NCI-H2227 treated with DMSO at 0.1 percent for 48 hours (cell line): Measurements from ENCODE around the gene COL4A5.

ENCODE experiments used
- DNase-seq: peaks from one replicate; lab custom pipeline; 2025; lab: John Stamatoyannopoulos, UW

COL4A5 gene

DNA sequence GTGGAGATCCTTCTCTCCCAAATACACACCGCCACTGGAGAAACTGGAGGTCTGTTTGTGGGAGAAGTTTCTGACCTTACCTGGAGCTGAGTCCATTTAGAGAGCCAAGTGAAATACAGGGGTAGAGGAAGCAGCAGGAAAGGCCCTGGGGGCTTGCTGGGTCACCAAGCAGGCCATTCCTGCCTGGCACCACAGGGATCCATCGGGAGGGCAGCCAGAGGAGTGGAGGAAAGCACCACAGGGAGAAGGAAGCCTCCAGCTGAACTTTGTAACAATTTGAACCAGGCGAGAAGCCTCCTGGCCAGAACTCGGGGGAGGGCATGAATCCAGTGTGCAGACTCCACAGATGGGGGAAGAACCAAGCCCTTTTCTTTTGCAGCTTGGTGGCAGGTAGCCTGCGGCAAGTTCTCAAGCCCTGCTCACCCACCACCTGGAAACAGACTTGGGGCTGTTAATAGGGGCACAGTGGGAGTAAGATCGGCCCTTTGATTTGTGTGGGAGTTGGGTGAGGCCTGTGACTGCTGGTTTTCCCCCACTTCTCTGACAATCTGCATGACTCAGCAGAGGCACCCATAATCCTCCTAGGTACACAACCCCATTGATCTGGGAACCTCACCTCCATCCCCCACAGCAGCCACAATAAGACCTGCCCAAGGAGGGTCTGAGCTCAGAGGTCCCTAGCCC is 202.1 kb downstream of the COL4A5 start:
- no peak for DNase-seq

GRCh38 chrX:108642273-108642628 is 202.6 kb downstream of the COL4A5 start:
- no peak for DNase-seq

- no peak for DNase-seq
Measured at GRCh38 chrX:108664701-108665100, 225.1 kb downstream of the COL4A5 start.

- DNase-seq, result no peak
Measured at GRCh38 chrX:108666101-108666500, 226.5 kb downstream of the COL4A5 start.

DNA sequence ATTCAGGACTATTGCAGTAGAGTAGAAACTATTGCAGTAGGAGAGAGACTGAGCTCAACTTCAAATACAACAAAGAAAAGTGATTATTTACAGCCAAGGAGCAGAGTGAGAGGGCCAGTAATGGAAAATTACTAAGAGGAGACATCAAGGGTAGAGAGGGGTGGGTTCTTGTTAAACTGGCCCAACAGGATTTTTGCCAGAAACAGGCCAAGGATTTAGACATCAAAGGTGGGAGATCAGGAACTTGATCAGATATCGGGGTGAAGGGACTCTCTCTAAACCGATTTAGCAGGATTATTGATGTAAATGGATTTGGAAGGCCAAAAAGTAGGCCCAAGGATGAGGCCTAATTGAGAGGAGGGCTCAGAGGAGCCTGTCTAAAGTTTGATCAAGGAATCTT is 231.9 kb downstream of the COL4A5 start:
- no peak for DNase-seq

GRCh38 chrX:108696690-108697089 is 257.1 kb downstream of the COL4A5 start:
- no peak for DNase-seq

GRCh38 chrX:108699368-108699767 is 259.7 kb downstream of the COL4A5 start:
- peak; percentile 39 for DNase-seq

- DNase-seq, result no peak
Measured at GRCh38 chrX:108701633-108702032, 262.0 kb downstream of the COL4A5 start.

DNA sequence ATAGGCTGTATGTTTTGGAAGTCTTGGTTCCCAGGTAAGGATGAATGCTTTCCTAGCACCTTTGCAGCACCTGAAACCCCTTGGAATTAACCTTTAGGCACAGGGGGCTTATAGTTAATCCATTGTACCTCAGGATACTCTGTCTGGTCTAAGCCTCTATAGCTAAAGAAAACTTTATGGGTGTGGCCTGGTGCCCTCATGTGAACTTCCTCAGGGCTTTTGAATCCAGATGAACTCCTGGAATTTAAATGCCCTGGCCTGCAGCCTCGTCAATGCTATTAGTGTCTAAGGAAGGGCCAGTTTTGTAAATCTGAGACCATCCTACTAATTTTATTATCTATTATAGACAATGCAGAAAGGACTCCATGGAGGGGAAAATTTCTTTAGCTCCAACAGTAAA is 262.9 kb downstream of the COL4A5 start:
- DNase-seq, result no peak

DNA sequence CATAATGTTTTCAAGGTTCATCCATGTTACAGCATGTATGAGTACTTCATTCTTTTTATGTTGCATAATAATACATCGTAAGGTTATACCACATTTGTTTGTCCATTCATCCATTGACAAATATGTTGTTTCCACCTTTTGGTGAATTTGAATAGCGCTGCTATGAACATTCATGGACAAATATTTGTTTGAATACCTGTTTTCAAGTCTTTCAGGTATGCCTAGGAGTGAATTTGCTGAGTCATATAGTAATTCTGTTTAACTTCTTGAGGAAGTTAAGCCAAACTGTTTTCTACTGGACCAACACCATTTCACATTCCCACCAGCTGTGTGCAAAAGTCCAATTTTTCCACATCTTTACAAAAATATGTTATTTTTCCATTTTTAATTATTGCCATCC is 265.2 kb downstream of the COL4A5 start:
- no peak for DNase-seq

- no peak for DNase-seq
Measured at GRCh38 chrX:108712886-108713285, 273.2 kb downstream of the COL4A5 start.

- DNase-seq, result no peak
Measured at GRCh38 chrX:108722561-108722960, 282.9 kb downstream of the COL4A5 start.

GRCh38 chrX:108726748-108727147 is 287.1 kb downstream of the COL4A5 start:
- no peak for DNase-seq

DNA sequence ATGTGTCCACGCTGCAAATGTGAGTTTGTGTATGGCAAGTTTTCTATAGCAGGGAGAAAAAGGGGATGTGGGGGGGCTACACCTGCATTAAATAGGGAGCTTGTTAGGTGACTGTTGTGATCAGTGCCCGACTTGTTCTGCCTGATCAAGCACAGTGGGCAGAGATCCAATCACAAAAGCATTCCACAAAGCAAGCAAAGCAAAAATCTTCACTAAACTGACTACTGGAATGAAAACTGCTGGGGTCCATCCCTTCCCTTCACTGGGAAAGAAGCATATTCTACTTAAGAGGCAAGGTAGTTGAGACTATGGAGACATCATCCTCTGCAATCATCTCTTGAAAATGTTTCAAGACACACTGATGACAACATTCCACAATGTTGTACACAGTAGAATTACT is 291.5 kb downstream of the COL4A5 start:
- DNase-seq, result no peak

DNA sequence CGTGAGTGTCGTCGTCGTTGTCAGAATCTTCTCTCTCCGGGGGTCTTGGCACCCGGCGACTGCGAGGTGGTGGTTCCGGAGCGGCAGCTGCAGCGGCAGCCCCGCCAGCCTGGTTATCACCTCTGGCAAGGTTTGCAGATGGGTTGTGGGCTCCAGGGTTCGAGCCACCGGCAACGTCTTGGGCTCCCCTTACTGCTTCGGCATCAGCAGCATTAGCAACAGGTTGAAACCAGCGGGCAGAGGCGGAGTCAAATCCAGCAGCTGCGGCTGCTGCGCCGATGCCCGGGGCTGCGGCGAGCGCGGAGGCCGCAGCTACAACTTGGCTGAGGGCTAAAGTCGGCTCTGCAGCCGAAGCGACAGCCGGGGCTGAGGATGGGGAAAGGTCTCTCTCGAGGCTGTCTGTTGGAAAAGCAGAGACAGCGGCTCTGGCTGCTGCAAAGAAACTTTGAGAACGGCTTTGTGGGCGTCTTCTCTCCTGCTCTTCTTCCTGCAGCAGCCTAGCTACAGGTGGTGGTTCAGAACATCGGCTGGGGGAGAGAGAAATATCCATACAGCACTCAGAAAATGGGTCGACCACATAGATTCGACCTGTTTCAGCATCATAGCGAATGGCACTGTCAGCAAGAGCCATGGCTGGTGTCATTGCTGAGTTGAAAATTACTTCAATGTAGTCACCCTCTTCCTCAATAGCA is 293.1 kb downstream of the COL4A5 start:
- DNase-seq, result no peak

DNA sequence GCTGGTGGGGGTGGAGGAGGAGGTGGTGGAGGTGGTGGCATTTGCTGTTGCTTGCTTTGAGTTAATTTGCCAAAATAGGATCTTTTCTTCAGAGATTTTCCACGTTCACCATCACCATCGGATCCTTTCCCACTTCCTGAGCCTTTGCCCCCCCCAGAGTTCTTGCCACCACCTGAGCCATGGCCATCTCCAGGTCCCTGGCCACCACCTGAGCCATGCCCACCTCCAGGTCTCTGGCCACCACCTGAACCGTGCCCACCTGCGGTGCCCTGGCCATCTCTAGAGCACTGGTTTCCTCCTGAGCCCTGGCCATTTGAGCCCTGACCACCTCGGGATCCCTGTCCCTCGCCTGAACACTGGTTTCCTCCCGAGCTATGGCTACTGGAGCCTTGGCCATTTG is 294.8 kb downstream of the COL4A5 start:
- DNase-seq, result no peak

- DNase-seq, result no peak
Measured at GRCh38 chrX:108735091-108735678, 295.5 kb downstream of the COL4A5 start.

DNA sequence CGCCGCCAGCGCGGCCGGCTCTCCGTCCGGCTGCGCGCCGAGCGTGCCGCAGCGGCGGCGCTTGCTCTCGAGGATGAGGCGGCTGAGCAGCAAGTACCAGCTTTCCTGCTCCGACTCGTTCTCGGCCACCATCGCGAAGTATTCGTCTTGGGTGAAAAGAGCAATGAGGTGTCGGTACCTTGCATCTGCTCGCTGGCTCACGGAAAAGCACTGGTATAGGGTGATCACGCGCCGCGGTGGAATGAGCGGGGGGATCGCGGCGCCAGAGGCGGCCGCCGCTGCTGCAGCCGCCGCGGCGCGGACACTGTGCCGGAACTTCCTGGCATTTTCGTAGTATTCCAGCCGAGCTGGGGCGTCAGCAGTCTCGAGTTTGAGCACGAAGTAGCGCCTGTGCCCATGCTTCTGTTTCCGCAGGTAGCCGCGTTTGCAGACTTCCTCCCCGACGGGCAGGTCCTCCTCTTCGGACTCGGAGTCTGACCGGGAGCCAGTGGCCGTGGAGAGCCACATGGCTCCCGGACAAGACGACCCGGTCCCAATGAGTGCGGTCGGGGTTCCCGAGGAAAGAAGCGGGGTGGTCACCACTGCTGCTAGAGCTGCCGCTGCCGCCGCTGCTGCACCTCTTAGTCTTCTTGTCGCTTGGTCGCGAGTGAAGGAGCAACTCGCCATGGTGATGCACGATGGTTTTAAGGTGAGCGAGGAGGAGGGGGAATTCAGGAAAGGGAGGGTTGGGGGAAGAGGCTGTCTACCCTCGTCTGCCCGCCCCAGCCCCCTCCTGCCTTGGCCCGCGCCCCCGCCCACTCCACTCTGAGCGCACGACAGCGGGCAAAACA is 296.3 kb downstream of the COL4A5 start:
- peak; percentile 18 for DNase-seq

GRCh38 chrX:108736509-108737479 is 297.2 kb downstream of the COL4A5 start, which contains the start of gene IRS4:
TSS of gene IRS4 (minus strand) at chrX:108736563.
- DNase-seq, result no peak

- DNase-seq, result no peak
Measured at GRCh38 chrX:108737754-108738153, 298.1 kb downstream of the COL4A5 start.

DNA sequence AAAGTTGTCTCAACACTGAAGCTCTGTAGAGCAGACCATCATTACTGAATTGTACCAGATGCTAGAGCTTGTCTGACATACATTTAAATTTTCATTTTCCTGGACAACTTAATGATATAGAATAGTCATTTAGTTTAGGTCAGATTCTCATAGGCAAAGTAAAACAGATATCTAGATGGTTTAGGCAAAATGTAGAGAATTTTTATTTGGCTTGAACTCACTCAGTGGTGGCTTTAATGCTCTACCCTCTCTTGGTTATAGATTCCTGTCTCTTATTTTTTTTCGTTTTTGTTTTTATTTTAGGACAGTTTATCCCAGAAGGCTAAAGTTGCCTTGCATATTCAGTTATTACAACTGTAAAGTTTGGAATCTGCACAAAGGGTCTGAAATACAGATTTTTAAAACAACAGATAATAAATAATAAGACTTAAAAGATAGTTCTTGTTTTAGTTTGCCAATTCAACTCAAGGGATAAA is 300.7 kb downstream of the COL4A5 start:
- DNase-seq, result no peak
